ENCODE measurements around the gene KRTAP4-9. TPM values are rescaled to one million over a fixed set of nuclear protein-coding genes. Genes with fewer than 3 reads are reported as not detected.
"Not testable (repeated sequence)": the region's sequence is repeated elsewhere in the genome, so short reads cannot be mapped to it uniquely, and the experiment has no call there.

KRTAP4-9 gene
- total RNA-seq, 1 donor from 2014 or later, result not detected

- no peak for TF ChIP-seq CTCF (IDR thresholded peaks at IDR 0.05)
- TF ChIP-seq EZH2phosphoT487 (IDR thresholded peaks at IDR 0.05), result no peak
- Histone ChIP-seq H3K36me3 (no peaks in the 10 kb centered on the region), H3K9ac (no peak overlapping the region), H2AFZ (replicated peaks) (no peak overlapping the region), H3K4me2 (no peak overlapping the region), H4K20me1 (ENCODE audit: low read depth) (no peaks in the 10 kb centered on the region), H3K79me2 (ENCODE audit: low read depth) (no peaks in the 10 kb centered on the region), H3K27ac (no peak overlapping the region), H3K4me3 (no peak overlapping the region), H3K27me3 (no peaks in the 10 kb centered on the region), H3K4me1 (no peaks in the 10 kb centered on the region), H3F3A (ENCODE audit: low read depth) (no peaks in the 10 kb centered on the region), H3K9me3 (ENCODE audit: low read depth) (peaks cover 6% of the 10 kb centered on the region)
- no peaks in the 10 kb centered on the region for H3K4me1 Mint-ChIP-seq
- H3K9me3 Mint-ChIP-seq, result peaks cover 9% of the 10 kb centered on the region
- DNase-seq (ENCODE audit: low spot score), result no peak
- peaks cover 2% of the 10 kb centered on the region for H3K27me3 Mint-ChIP-seq (ENCODE audit: insufficient read depth, low read depth)
- H3K36me3 Mint-ChIP-seq, result no peaks in the 10 kb centered on the region
- H3K27ac Mint-ChIP-seq, result no peak overlapping the region
- no peak overlapping the region for H3K4me3 Mint-ChIP-seq
Observed at GRCh38 chr17:41147531-41148204, 42.5 kb downstream of the KRTAP4-9 start.

- H3K9me3 Mint-ChIP-seq; H4K20me1 ChIP-seq (ENCODE audit: low read depth); H3K4me2 ChIP-seq; H3K9me3 ChIP-seq (ENCODE audit: low read depth); H3K9ac ChIP-seq; H3K4me1 ChIP-seq; H2AFZ ChIP-seq (replicated peaks); H3K27ac Mint-ChIP-seq; H3K79me2 ChIP-seq (ENCODE audit: low read depth); H3K4me3 ChIP-seq; H3K4me1 Mint-ChIP-seq; H3K27me3 Mint-ChIP-seq (ENCODE audit: insufficient read depth, low read depth); H3K4me3 Mint-ChIP-seq; H3K27ac ChIP-seq; H3K36me3 Mint-ChIP-seq; H3F3A ChIP-seq (ENCODE audit: low read depth); H3K36me3 ChIP-seq; H3K27me3 ChIP-seq; DNase-seq (ENCODE audit: low spot score): not testable (repeated sequence)
Observed at GRCh38 chr17:41148971-41149651, 43.9 kb downstream of the KRTAP4-9 start.

GRCh38 chr17:41149652-41149985, 44.4 kb downstream of the KRTAP4-9 start, which contains the start of gene KRTAP4-5:
Gene KRTAP4-5 (minus strand): TSS chr17:41149825. CDS start chr17:41149767, 58 bp downstream.
- no peaks in the 10 kb centered on the region for H3K9me3 Mint-ChIP-seq
- DNase-seq (ENCODE audit: low spot score), result no peak
- no peak within 1 kb of the TSS for H3K4me3 Mint-ChIP-seq
- Histone ChIP-seq H2AFZ (replicated peaks) (no peak within 1 kb of the TSS), H3K27ac (no peak within 1 kb of the TSS), H3F3A (ENCODE audit: low read depth) (no peaks in the 10 kb centered on the region), H3K79me2 (ENCODE audit: low read depth) (no peaks in the 10 kb centered on the region), H3K4me3 (no peak within 1 kb of the TSS), H3K36me3 (no peaks in the 10 kb centered on the region), H3K4me1 (no peaks in the 10 kb centered on the region), H3K9me3 (ENCODE audit: low read depth) (no peaks in the 10 kb centered on the region), H4K20me1 (ENCODE audit: low read depth) (no peaks in the 10 kb centered on the region), H3K4me2 (no peak within 1 kb of the TSS), H3K27me3 (no peaks in the 10 kb centered on the region), H3K9ac (no peak within 1 kb of the TSS)
- no peak for TF ChIP-seq EZH2 (IDR thresholded peaks at IDR 0.05)
- no peak for TF ChIP-seq CTCF (IDR thresholded peaks at IDR 0.05)
- TF ChIP-seq EZH2phosphoT487 (IDR thresholded peaks at IDR 0.05), result no peak
- H3K36me3 Mint-ChIP-seq, result no peaks in the 10 kb centered on the region
- H3K27ac Mint-ChIP-seq, result no peak within 1 kb of the TSS
- H3K4me1 Mint-ChIP-seq, result no peaks in the 10 kb centered on the region
- peaks cover 2% of the 10 kb centered on the region for H3K27me3 Mint-ChIP-seq (ENCODE audit: insufficient read depth, low read depth)

- Mint-ChIP-seq H3K4me3 (no peak overlapping the region), H3K27ac (no peak overlapping the region), H3K4me1 (no peaks in the 10 kb centered on the region), H3K27me3 (ENCODE audit: insufficient read depth, low read depth) (peaks cover 2% of the 10 kb centered on the region), H3K9me3 (no peaks in the 10 kb centered on the region), H3K36me3 (no peaks in the 10 kb centered on the region)
- Histone ChIP-seq H3K9me3 (ENCODE audit: low read depth) (no peaks in the 10 kb centered on the region), H4K20me1 (ENCODE audit: low read depth) (no peaks in the 10 kb centered on the region), H3K9ac (no peak overlapping the region), H3K27me3 (no peaks in the 10 kb centered on the region), H2AFZ (replicated peaks) (no peak overlapping the region), H3K27ac (no peak overlapping the region), H3K4me1 (no peaks in the 10 kb centered on the region), H3K36me3 (no peaks in the 10 kb centered on the region), H3K4me3 (no peak overlapping the region), H3K79me2 (ENCODE audit: low read depth) (no peaks in the 10 kb centered on the region), H3F3A (ENCODE audit: low read depth) (no peaks in the 10 kb centered on the region), H3K4me2 (no peak overlapping the region)
- no peak for DNase-seq (ENCODE audit: low spot score)
- TF ChIP-seq CTCF (IDR thresholded peaks at IDR 0.05) (no peak), EZH2phosphoT487 (IDR thresholded peaks at IDR 0.05) (no peak), EZH2 (IDR thresholded peaks at IDR 0.05) (no peak)
Observed at GRCh38 chr17:41150026-41150425, 44.8 kb downstream of the KRTAP4-9 start.
